Aorta (tissue), 5 donors: ENCODE data around the gene ICA1. TPM values are rescaled to one million over a fixed set of nuclear protein-coding genes. Genes with fewer than 3 reads are reported as not detected.

ENCODE experiments used
- ATAC-seq: fragments of 200-7000 bp; cut with Tn5 transposase; one replicate; pipeline ENCODE4 v1.9.1; 2022; ENCODE audit warnings: moderate library complexity; ENCODE audit not compliant: low FRiP score
- DNase-seq, 2 donors: peaks; one replicate each; pipeline ENCODE4 v3.0.0-alpha.2; 2020
- H3K27ac ChIP-seq, 2 donors: one replicate each; pipeline ENCODE4 v1.5.1; 2013; ENCODE audit warnings: low read length in 2 of 2, mild to moderate bottlenecking in 2 of 2, moderate library complexity in 2 of 2, control low read depth in 1 of 2, inconsistent platforms in 1 of 2, low read depth in 1 of 2
- H3K27me3 ChIP-seq, 2 donors: one replicate each; pipeline ENCODE4 v1.6.1; 2013; ENCODE audit warnings: control low read depth in 1 of 2, low read length in 1 of 2, mild to moderate bottlenecking in 1 of 2, moderate library complexity in 1 of 2; ENCODE audit not compliant: insufficient read depth in 2 of 2, control insufficient read depth in 1 of 2
- H3K36me3 ChIP-seq, 2 donors: one replicate each; pipeline ENCODE4 v1.6.1; 2013; ENCODE audit warnings: control low read depth in 1 of 2, low read length in 1 of 2, mild to moderate bottlenecking in 1 of 2; ENCODE audit not compliant: insufficient read depth in 2 of 2, control insufficient read depth in 1 of 2
- H3K4me1 ChIP-seq, 2 donors: one replicate each; pipeline ENCODE4 v1.6.1; 2013; ENCODE audit warnings: low read length in 2 of 2, control low read depth in 1 of 2, mild to moderate bottlenecking in 1 of 2, moderate library complexity in 1 of 2; ENCODE audit not compliant: insufficient read depth in 2 of 2, control insufficient read depth in 1 of 2
- H3K4me3 ChIP-seq, 2 donors: one replicate each; pipeline ENCODE4 v1.5.1; 2013; ENCODE audit warnings: low read length in 2 of 2, control low read depth in 1 of 2, mild to moderate bottlenecking in 1 of 2
- H3K9me3 ChIP-seq: one replicate; pipeline ENCODE4 v1.6.1; 2013; ENCODE audit warnings: mild to moderate bottlenecking, low read length; ENCODE audit not compliant: control insufficient read depth
- WGBS, 2 donors: extraction: QIAGEN DNeasy Blood & Tissue Kit; methylation state at CpG; one replicate each; pipeline ENCODE4 v1.1.7; 2013; 5-methylcytosine and 5-hydroxymethylcytosine counted together
- intact Hi-C, 2 donors: fragments of 100-400 bp; cut with DNase I; formaldehyde crosslinking; loops; one replicate each; pipeline versions ENCODE4 v1.14.2 to v1.15.0; 2022
- polyA plus RNA-seq, 2 donors: library from polyadenylated mRNA; stranded (reverse); fragments of 200-250 nt; gene quantifications; one replicate each; pipeline ENCODE4 v1.2.3, GENCODE V29; 2013
- total RNA-seq, 2 donors: library from RNA; stranded (reverse); fragmentation: NEBNext Ultra II Directional; extraction: Animal tissue kit (Norgen Biotek cat#: 25700); gene quantifications; one replicate each; pipeline ENCODE4 v1.2.1, GENCODE V29; 2021
- donor health status: healthy with polysubstance abuse.
- donor health status: Bipolar disorder and iron deficiency.
- donor health status: DM: no; HTN: no; CAD: no.
- donor health status: DM: no; HTN: no; CAD: no.
- donor health status: DM: yes; HTN: yes; CAD: no.

Gene ICA1
- total and polyA plus RNA-seq, 4 donors, result 1.5 to 31.1 (median 15.2) TPM

- intact Hi-C loops, result loop anchor here (10.0 kb wide), 2 partner anchors 618 to 1108 kb away; no protein-coding TSS in a partner anchor
- no peak for ATAC-seq
Measured at GRCh38 chr7:8212638-8213037, 49.3 kb downstream of the ICA1 start.

GRCh38 chr7:8211725-8212096 is 50.3 kb downstream of the ICA1 start:
- no peaks in the 10 kb centered on the region for H3K36me3 ChIP-seq
- no peak overlapping the region for H3K27ac ChIP-seq
- ATAC-seq, result no peak
- 90 to 93% methylated on average over 1 of the region's 1 CpG for WGBS, 2 donors
- H3K4me3 ChIP-seq, result no peak overlapping the region
- intact Hi-C loops, result loop anchor here (10.0 kb wide), 2 partner anchors 617 to 1107 kb away; no protein-coding TSS in a partner anchor
- DNase-seq, result no peak
- H3K4me1 ChIP-seq, result no peaks in the 10 kb centered on the region
- H3K9me3 ChIP-seq, result no peaks in the 10 kb centered on the region
- H3K27me3 ChIP-seq, result no peaks in the 10 kb centered on the region

More at GRCh38 chr7:8212638-8213037, 49.3 kb downstream of the ICA1 start:
- 85 to 87% methylated on average over 5 of the region's 5 CpGs for WGBS, 2 donors
- H3K4me3 ChIP-seq, result no peak overlapping the region
- no peaks in the 10 kb centered on the region for H3K27me3 ChIP-seq
- H3K9me3 ChIP-seq, result no peaks in the 10 kb centered on the region
- no peaks in the 10 kb centered on the region for H3K4me1 ChIP-seq
- no peak for DNase-seq
- H3K36me3 ChIP-seq, result no peaks in the 10 kb centered on the region
- H3K27ac ChIP-seq, result no peak overlapping the region

- no peaks in the 10 kb centered on the region for H3K9me3 ChIP-seq
- ATAC-seq, result no peak
- no peaks in the 10 kb centered on the region for H3K27me3 ChIP-seq
- H3K4me3 ChIP-seq, result no peak overlapping the region
- no peaks in the 10 kb centered on the region for H3K4me1 ChIP-seq
- intact Hi-C loops, result loop anchor here (10.0 kb wide), 2 partner anchors 616 to 1106 kb away; no protein-coding TSS in a partner anchor
- no peaks in the 10 kb centered on the region for H3K36me3 ChIP-seq
- WGBS, 2 donors, result 84 to 93% methylated on average over 10 of the region's 10 CpGs
- no peak overlapping the region for H3K27ac ChIP-seq
- DNase-seq, result no peak
Measured at GRCh38 chr7:8210845-8211724, 50.9 kb downstream of the ICA1 start.

GRCh38 chr7:8209353-8209752 is 52.6 kb downstream of the ICA1 start:
- DNase-seq (no peak), ATAC-seq (no peak)
- Histone ChIP-seq H3K27me3 (no peaks in the 10 kb centered on the region), H3K4me3 (no peak overlapping the region), H3K36me3 (no peaks in the 10 kb centered on the region), H3K4me1 (no peaks in the 10 kb centered on the region), H3K27ac (no peak overlapping the region), H3K9me3 (no peaks in the 10 kb centered on the region)
- intact Hi-C loops, result no loop called here
- 88 to 90% methylated on average over 4 of the region's 4 CpGs for WGBS, 2 donors

- no peak overlapping the region for H3K4me3 ChIP-seq
- no peak overlapping the region for H3K27ac ChIP-seq
- no peaks in the 10 kb centered on the region for H3K4me1 ChIP-seq
- no peaks in the 10 kb centered on the region for H3K9me3 ChIP-seq
- no peaks in the 10 kb centered on the region for H3K36me3 ChIP-seq
- intact Hi-C loops, result no loop called here
- WGBS, 2 donors, result 85 to 88% methylated on average over 2 of the region's 2 CpGs
- DNase-seq (no peak), ATAC-seq (no peak)
- no peaks in the 10 kb centered on the region for H3K27me3 ChIP-seq
Measured at GRCh38 chr7:8208816-8209215, 53.2 kb downstream of the ICA1 start.

- Histone ChIP-seq H3K27ac (no peak overlapping the region), H3K27me3 (no peaks in the 10 kb centered on the region), H3K4me3 (no peak overlapping the region), H3K4me1 (no peaks in the 10 kb centered on the region), H3K36me3 (no peaks in the 10 kb centered on the region), H3K9me3 (no peaks in the 10 kb centered on the region)
- intact Hi-C loops, result no loop called here
- no peak for DNase-seq
- ATAC-seq, result no peak
- 98 to 100% methylated on average over 1 of the region's 1 CpG for WGBS, 2 donors
Measured at GRCh38 chr7:8206956-8207355, 55.0 kb downstream of the ICA1 start.

- peak; percentile 81 for ATAC-seq
- no peak for DNase-seq
- Histone ChIP-seq H3K36me3 (no peaks in the 10 kb centered on the region), H3K9me3 (no peaks in the 10 kb centered on the region), H3K4me3 (no peak overlapping the region), H3K27me3 (no peaks in the 10 kb centered on the region), H3K27ac (peak overlapping the region; percentile 63 to 71), H3K4me1 (no peaks in the 10 kb centered on the region)
- intact Hi-C loops, result no loop called here
- WGBS, 2 donors, result 8 to 11% methylated on average over 5 of the region's 5 CpGs
Measured at GRCh38 chr7:8205537-8205936, 56.4 kb downstream of the ICA1 start.

GRCh38 chr7:8205031-8205387 is 57.0 kb downstream of the ICA1 start:
- Histone ChIP-seq H3K27me3 (no peaks in the 10 kb centered on the region), H3K4me1 (no peaks in the 10 kb centered on the region), H3K9me3 (no peaks in the 10 kb centered on the region), H3K27ac (peak overlapping the region in 1 of 2 donors; percentile 63), H3K4me3 (no peak overlapping the region), H3K36me3 (no peaks in the 10 kb centered on the region)
- WGBS, 2 donors, result 93 to 94% methylated on average over 2 of the region's 2 CpGs
- intact Hi-C loops, result no loop called here
- ATAC-seq (no peak), DNase-seq (no peak)
